Islet precursor cell (in vitro differentiated cells): ENCODE measurements around the gene PBX2.
A peak's percentile ranks its signal among the peaks of the same experiment; 100 is the strongest.
"Not testable (repeated sequence)": the region's sequence is repeated elsewhere in the genome, so short reads cannot be mapped to it uniquely, and the experiment has no call there.

Experiments used
- DNase-seq: peaks from one replicate; pipeline ENCODE4 v3.0.0-alpha.2; 2018

Gene PBX2

DNA sequence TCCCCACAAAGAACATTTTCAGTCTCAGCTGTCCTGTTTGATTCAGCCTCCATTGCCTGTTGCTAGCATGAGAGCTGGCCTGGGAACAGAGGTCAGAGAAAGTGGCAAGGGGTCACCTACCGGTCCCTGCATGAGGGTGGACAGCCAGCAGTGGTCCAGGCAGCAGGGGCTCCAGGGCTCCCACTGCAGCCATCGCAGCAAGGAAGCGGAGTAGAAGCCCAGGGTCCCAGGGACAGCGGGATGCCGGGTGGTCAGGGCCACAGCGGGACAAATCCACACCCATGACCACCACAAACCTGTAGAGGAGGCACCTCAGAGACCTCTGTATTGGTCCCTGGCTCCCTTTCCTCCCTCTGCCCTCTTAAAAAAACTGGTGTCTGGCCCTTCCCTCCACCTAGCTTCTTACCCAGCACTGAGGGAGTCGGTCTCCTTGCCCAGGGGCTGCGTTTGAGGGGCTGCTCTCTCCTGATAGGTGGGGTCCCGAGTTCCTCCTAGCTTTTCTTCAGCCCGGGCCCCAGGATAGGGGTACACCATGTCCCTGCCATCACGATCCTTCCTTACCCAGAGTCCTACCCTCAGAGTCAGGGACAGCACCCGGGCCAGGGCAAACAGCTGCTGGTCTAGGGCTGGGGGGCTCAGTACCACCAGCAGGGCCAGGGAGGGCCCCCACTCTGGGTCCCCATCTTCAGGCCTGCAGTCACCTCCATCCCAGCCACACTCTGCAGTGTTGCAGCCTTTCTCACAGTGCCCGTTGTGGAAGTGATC, 10.9 kb upstream of the PBX2 start:
- no peak for DNase-seq

DNA sequence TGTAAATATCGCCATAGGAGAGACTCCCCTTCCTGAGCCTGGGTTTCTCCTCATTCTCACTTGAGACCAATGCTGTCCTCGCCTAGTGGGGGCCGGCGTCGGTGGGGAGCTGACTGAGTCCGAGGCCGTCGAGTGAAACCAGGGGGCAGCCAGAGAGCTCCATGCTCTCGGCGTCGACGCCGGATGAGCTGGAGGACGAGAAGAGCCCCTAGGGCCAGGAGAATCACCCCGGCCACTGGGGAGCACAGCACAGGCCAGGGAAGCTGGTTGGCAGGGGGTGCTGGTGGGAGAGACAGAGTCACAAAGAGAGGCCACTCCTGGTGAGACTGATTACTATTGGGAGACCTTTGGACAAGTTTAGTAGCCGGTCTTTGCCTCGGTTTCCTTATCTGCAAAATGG, 8.9 kb upstream of the PBX2 start:
- no peak for DNase-seq

DNA sequence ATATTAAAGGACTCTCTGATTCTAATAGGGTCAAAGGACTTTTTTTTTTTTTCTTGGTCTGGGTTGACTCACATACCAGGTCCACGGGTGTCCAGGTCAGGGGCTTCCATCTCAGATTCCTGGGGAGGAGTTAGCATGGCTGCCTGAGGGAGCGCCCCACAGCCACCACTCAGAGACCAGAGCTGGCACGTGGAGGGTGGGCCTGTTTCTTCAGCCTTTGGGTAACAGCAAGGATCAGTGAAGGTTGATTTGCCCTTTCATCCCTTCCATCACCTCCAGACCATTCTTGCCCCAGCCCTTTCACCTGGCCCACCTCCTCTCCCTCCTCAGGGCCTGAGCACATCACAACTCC, 8.3 kb upstream of the PBX2 start:
- DNase-seq, result no peak

DNA sequence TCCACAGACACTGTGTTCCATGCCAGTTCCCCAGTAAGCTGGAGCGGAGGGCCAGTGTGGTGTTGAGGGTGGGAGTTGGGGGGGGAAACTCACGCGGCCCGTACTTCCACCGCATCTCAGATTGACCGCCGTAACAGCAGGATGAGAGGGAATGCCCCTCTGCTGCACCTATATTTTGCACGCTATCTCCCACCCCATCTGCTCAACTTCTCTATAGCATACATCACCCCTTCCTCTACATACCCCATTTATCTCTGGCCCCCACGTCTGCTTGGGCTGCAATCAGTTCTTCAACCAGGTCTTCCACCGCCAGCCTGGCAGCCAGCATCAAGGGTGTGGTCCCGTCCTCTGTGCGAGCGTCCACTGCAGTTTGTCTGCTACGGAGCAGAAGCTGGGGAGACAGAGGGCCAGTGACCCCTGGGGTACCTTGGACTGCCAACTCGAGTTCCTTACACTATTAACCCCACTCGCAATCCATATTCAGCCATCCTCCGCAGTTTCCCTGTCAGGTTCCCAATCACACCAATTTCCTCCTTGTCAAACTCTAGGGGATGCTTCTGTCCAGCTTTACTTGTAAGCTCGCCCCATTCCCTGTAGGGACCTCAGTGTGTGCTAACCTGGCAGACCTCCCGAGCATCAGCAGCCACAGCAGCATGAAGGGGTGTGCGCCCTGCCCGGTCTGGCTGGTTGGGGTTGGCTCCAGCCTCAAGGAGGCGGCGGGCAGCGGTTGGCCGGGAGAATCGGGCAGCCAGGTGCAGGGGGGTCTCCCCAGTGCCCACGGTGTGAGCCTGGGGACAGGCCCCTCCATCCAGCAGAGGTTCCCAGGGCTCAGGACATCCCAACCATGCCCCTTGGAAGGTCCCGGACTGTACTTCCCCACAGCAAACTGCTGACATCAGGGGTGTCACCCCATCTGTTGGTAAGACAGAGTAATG, 6.9 kb upstream of the PBX2 start:
- no peak for DNase-seq

DNA sequence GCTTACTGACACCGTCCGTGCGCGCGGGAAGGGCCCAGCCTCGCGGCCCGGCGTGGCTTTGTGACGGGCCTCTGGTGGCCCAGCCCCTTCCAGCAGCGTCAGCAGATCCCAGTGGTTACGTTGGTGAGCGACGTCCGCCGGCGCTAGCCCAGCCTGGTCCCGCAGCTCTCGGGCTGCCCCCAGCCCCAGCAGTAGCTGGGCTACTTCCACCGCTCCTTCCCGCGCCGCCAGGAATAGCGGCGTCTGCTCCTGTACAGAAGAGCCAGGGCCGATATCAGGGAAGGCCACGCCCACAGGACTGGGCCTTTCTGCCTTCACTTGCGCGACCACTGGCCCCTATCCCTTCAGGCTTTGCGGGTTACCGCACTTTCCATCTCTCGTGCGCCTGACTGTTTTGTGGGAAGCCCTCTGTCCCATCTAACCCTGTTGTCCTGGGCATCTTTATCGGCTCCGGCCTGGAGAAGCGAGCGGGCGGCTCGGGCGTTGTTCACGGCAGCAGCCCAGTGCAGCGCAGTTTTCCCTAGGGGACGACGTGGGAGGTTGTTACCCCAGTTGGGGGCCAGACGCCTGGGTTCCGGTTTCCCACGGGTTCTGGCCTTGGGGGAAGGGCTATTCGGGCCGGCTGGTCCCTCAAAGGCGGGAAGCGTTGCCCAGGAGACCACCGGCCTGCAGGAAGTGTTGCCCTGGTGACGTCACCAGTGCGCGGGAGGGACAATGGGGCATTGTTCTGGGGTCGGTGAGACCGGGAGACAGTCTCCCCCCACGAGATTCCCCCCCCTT, 6.1 kb upstream of the PBX2 start:
- peak; percentile 94 for DNase-seq

DNA sequence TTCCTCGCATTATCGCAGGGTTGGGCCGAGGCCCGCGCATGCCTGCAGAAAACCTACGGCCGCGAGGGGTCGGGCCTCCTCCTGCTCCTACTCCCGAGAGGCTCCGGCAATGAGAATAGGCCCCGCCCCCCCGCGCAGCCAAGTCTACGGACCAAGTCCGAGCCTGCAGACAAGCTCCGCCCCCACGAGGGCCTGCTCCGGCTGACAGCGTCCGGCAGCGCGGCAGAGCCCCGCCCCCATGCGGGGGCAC, 5.6 kb upstream of the PBX2 start:
- DNase-seq, result peak; percentile 100

DNA sequence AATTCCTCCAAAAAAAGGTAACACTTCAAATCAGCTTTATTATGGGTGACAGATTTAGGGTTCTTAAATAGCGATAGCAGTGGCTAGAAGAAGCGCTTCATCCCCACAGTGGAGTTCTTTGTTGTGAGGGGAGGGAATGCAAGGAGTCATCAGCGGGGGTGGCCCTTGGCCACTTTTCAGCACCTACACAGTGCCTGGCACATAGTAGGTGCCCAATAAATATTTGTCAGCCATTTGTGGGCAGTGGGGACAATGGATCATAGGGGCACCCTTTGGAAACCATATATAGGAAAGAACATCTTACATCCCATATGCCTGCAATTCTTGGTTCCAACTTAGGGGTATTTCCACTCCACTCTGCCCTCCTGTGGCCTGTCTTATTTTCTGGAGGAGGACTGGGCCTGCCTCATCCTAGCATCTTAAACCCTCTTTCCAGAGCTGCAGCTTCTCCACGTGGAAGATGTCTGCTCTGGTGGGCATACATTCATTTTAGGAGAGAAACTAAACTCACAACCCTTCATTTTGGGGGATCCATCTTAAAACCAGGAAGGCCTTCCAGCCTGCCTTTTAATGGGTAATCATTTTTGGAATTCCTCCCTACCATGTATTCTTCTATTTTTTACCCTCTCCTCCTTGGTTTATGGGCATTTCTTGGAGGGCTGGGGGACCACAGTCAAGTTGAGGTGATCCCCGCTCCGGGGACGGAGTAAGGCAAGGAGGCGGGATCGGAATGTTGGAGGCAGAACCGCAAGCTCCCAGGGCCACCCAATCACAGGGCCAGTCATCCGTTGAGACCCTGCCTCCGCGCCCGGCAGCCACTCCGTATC, 5.0 kb upstream of the PBX2 start:
- DNase-seq, result no peak

DNA sequence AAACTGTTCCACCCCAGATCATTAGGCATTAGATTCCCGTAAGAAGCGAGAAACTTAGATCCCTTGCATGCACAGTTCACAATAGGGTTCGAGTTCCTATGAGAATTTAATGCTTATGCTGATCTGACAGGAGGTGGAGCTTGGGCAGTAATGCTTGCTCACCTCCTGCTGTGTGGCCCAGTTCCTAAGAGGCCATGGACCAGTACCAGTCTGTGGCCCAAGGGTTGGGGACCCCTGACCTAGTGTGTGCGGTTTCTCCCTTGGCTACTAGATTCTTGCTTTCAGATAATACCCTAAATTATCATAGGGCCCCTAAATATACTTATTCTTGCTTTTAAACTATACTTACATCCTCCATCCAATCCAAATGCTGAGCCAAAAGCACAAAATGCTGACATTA, 4.4 kb upstream of the PBX2 start:
- DNase-seq, result no peak

DNA sequence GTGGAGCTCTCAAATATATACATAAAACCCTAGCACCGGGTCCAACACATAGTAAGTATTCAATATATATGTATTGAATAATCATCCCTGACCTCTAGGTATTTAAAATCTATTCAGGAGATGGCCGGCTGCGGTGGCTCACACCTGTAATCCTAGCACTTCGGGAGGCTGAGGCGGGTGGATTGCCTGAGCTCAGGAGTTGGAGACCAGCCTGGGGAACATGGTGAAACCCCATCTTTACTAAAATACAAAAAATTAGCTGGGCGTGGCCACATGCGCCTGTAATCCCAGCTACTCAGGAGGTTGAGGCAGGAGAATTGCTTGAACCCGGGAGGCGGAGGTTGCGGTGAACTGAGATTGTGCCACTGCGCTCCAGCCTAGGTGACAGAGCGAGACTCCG, 3.1 kb upstream of the PBX2 start:
- not testable (repeated sequence) for DNase-seq

DNA sequence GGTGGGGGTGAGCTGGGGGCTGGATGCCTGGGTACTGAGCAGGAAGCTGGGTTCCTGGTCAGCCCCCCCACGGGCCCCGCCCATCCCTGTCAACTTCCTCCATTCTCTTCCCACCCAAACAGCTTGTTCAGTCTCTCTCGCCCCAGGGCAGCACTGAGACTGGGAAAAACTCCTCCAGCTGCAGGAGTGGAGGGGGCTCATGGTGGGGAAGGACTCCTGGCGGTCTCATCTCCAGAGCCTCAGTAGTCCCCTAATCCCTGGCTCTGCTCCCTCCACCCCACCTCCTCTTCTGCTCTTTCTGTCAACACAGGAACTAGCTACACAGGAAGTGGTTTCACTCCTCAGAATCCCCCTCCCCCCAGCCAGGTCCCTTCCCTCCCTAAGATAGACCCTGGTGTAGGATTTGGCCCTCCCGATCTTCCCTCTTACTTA, 2.6 kb upstream of the PBX2 start, which contains the start of gene GPSM3:
Gene GPSM3 (minus strand): TSS at position 36 of the 432 bp plus-strand sequence. CDS start 130 bp downstream, outside the sequence.
- DNase-seq, result peak; percentile 71

DNA sequence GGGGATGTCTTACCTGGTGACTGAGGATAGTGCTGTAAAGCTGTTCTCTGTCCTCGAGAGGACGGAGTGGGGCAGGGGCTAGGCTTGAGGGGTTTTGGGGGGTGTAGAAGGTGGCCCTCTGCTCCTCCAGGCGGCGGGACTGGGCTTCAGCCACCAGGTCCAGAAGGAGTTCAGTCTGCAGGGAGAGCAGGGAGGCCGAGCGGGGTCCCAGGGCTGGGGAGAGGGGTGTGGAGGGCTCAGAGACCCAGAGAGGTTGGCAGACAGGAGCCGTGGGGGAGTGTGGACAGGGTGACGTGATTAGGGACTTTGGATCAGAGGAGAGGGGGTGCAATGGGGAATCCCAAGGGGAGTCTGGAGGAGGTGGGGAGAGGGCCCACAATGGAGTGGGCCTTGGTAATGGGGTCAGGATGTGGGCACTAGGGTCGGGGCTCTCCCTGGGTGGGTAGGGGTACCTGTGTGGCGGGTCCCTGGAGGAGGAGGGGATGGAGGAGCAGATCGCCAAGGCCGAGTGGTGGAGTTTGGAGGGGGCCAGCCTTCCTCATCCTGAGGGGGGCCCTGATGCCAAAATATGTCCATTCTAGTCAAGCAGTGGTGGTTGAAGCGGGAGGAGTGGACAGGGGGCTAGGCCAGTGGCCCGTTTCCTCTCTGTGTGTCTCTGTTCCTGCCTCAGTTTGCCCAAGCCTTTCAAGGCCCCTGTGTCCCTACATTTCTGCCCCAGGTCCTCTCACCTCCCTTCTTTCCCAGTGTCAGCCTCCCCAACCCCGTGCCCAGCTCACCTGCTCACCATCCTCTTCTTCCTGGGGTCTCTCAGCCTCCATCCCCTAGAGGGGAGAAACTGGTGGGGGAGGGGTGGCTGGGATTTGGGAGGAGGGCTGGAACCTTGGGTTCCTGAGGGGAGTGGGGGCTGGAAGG, 1.9 kb upstream of the PBX2 start:
- no peak for DNase-seq

DNA sequence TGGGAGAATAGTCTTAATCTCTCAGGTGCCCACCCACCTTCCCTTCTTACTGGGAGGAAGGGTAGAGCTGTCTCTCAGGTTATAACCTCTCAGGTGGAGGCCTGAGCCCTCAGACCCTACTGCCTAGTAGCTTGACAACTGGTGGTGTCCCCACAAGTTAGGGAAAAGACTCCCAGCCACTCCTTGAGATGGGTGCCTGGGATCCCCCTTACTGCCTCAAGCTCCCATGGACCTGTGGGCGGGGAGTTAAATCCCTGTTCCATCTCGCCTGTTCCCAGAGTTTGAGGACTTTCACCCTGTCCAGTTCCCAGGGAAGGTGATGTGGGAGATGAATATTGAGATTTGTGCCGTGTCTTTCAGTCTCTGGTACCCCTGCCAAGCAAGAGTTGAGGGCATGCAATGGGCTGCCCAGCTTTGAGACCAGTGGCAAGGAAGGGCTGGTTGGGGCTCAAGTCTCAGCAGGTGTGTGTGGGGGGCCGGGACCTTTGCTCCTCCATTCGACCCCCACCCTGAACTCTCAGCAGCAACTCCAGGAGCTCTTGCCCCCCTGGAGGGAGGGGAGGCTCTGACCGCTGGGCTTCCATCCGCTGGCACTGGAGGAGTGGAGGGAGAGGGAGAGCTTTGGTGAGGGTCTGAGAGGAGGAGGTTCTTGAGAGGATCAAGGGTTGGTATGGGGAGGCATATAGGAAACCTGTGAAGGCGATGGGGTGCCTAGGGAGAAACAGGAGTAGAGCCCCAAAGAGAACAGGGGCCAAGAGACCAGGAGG, 1.1 kb upstream of the PBX2 start:
- DNase-seq, result no peak

DNA sequence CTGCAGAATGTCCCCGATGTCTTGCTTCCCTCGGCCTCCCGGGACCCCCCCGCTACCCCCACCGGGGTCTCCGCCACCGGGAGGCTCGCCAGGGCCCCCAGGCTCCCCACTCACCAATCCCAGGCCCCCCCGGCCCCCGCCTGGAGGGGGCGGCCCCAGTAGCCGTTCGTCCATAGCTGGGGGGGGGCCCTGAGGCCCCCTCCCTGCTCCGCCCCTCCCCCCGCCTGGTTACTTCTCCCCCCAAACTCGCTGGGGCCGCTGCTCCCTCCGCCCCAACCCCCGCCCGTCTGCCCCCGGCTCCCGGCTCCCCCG, 304 bp downstream of the PBX2 start:
- no peak for DNase-seq

DNA sequence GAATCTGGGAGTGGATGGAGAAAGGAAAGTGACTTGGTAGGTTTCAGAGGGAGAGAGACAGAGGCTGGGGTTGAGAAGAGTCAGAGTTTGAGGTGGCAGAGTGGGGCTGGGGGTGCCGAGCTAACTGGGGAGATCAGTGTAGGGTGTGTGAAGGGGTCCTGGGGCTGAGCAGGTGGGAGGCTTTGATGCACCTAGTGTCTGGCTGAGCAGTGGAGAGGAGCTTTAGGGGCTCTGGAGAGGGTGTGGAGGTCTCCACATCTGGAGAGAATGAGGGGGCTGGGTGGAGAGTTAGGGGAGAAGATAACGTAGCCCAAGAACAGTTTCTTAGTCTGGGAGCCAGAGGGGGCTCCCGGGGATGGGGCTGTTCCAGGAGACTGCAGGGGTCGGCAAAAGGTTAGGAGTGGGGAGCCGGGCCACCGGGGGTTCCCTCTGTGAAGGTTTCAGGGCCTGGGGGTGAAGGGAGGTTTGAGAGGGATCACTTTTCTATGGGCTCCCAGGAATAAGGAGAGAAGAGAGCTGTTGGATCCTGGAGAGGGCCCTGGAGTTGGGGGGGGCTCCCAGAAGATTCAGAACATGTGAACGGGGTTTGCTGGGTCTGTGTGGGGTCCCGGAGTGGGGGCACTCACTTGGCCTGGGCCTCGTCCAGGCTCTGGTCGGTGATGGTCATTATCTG, 797 bp downstream of the PBX2 start:
- DNase-seq, result no peak

DNA sequence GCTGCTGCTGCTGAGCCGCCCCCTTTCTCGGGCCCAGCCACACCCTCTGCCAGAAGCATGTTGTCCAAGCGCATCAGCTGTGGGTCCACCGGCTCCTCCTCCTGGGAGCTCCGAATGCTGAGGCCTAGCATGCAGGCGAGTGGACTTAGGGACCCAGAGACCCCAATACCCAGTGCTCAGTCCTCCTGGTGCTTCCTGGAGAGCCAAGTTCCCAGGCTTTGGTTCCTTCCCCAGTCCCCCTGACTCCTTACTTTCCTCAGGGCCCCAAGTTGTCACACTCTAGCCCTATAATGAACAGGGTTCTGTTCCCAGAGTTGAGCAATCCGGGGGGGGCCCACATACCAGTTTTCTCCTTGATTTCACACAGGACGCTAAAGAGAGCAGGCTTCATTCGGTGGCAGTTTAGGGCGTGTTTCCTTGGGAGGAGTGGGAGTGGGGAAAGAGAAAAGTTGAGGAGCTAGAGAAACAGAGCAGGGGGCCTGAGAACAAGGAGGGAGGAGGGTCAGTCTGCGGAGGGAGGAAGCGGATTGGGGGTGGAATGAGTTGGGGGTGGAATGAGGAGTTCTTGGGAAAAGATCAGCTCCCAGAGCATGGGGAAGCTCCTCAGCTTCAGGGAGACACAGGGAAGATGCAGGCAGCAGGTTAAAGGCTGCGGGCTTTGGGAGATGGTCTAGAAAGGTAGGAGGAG, 1.5 kb downstream of the PBX2 start:
- no peak for DNase-seq

DNA sequence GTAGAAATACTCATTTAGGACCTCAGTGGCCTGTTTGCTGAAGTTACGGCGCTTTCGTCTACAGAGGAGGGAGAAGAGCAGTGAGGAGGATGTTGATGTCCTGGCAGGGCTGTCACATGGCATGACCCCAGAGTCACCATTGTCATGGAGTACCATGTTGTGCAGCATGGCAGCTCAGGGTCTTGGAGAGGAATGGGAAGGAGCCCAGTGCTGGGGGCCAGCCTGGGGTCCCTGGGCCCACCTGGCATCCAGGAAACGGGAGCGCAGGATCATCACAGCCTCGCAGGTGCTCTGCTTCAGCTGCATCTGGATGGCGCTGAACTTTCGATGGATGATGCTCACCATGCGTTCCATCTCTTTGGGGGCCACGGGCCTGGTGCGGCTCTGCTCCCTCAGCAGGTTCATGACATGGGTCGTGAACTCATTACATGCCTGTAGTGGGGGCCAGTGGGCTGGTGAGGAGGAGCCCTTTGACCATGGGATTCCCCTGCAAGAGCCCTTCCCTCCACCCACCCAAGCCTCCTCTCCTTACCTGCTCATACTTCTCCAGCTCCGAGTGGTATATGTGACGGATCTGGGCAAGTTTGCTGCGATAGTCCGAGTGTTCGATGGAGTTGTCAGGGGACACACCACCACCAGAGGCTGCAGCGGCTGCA, 2.1 kb downstream of the PBX2 start:
- not testable (repeated sequence) for DNase-seq

DNA sequence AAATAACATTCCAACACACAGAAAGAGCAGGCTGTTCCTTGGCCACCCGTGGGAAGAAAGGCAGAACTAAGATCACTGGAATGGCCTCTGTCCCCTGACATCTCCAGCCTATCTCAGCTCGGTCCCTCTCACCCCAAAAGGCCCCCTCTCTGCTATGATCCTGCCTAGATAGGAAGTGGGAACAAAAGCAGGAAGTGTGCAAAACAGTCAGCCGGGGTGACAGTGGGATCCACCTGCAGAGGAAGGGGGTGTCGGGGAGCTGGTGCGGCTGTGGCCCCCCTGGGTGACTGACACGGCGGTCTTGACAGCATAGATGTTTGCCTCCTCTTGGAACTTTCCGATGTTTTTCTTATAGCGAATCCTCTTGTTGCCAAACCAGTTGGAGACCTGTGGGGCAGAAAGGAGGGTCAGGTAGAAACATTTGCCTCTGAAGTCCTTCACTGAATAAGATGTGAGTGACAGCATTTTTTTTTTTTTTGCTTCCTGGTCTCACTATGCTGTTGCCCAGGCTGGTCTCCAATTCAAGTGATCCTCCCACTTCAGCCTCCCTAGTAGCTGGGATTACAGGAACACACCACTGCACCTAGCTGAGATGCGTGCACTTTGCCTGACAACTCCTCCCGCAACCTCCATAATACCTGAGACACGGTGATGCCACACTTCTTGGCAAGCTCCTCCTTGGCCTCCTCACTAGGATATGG, 2.8 kb downstream of the PBX2 start:
- DNase-seq, result no peak

DNA sequence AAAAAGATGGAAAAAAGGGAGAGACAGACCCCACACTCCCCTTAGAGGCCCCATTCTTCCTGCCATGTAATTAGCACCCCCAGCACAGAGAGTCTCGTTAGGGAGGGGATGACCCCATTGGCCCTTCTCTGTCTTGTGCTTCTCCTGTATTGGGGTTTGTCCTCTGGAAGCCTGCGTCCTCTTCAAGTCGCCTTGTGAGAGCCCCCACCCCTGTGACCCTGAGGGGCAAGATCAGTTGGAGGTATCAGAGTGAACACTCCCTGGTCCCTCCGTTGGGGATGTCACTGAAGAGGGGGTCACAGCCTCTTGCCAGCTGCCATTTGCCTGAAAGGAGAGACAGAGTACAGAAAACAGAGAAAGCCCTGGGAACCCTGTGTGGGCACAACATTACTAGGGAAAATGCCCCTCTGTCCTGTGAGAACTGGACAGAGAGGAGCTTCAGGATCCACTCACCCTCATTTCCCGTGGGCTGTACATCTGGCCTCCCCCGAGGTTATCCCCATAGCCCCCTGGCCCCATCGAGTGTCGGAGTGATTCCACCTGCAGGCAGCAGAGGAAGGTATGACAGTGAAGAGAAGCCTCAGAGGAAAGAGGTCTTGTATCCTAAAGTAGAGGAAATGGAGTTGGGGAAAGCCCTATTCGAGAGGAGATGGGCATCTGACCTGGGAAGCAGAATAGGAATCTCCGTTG, 3.7 kb downstream of the PBX2 start:
- DNase-seq, result not testable (repeated sequence)
